ENCODE results near the gene MBIP.

Gene MBIP

DNA sequence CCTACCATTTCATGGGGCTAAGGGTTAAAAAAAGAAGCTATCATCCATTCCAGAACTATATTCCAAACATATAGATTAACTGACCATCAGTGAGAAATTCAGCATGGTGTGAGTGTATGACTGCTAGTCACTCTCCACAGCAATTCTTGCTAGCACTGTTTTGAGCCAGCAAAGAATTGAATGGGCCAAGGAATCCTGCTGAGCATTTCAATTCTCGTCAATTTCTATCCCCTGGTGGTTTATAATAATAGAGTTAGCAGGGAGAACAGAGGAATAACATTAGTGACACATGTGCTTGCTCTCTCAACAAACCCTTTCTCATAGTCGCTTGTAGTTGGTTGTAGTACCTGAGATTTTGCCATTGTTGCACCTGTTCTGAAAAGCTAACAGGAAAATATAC lies 7.2 kb downstream of the MBIP start:
- no peak for DNase-seq

- DNase-seq, result no peak
Measured at GRCh38 chr14:36306836-36307235, 13.6 kb downstream of the MBIP start.

- no peak for DNase-seq
Measured at GRCh38 chr14:36304895-36305294, 15.5 kb downstream of the MBIP start.

DNA sequence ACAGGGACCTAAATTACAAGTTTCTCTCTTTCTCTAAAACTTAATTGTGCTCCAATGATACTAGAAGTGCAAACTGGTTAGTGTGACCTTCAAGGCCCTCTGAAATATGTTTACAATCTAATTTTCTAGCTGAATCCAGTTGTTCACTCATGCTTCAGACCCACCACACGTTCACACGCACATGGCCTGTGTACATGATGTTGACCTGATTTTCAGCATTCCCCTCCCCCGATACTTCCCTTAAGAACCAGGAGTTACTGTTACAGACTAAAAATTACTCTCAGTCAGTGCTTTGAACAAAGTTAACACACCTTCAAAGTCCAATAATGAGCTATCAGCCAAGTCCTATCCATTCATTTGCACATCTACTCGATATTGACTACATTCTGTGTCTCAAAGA lies 16.5 kb downstream of the MBIP start:
- no peak for DNase-seq

DNA sequence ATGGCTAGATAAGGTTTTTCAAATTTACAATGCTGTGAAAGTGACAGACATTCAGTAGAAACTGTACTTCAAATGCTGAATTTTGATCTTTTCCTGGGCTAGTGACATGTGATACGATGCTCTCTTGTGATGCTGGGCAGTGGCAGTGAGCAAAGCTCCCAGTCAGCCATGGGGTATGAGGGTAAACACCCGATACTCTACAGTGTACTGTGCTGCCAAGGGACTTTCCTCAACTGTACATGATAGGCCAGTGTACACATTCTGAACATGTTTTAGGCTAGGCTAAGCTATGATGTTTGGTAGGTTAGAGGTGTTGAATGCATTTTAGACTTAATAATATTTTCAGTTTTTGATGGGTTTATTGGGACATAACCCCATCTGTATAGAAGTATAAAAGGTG lies 17.6 kb downstream of the MBIP start:
- no peak for DNase-seq

- no peak for DNase-seq
Measured at GRCh38 chr14:36301159-36301558, 19.3 kb downstream of the MBIP start.

DNA sequence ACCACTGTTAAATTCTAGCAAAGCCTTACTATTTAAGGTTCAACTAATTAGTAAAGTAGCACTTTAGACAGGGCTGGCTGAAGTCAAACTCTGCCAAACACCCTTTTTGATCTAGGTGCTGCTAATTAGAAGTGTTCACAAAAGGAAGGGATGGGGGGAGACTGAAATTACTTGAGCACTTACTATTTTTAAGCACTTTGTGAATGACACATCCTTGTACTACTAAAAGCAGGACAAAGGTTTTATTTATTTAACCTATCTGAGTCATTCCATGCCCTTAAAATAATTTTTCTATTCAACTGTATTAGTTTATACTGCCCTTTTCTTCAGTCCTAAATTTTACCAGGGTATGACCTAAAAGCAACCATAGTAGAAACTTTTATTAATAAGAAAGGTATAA lies 20.1 kb downstream of the MBIP start:
- no peak for DNase-seq

GRCh38 chr14:36295642-36296627 lies 24.5 kb downstream of the MBIP start:
- no peak for DNase-seq

GRCh38 chr14:36294543-36294942 lies 25.9 kb downstream of the MBIP start:
- DNase-seq, result no peak

DNA sequence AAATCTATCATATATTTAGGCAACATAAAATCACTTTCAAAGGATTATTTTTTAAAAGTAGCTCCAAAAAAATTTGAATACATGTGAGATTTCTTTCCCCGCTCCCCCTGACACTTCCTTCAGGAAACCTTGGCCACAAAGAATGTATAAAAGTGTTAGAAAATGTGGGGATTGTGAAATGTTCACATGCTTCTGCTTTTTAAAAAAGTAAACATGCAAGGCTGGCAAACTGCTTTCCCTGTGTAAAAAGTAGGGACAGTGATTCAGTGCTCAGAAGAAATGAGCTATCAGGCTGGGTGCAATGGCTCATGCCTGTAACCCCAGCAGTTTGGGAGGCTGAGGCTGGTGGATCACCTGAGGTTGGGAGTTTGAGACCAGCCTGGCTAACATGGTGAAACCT lies 26.6 kb downstream of the MBIP start:
- no peak for DNase-seq

DNA sequence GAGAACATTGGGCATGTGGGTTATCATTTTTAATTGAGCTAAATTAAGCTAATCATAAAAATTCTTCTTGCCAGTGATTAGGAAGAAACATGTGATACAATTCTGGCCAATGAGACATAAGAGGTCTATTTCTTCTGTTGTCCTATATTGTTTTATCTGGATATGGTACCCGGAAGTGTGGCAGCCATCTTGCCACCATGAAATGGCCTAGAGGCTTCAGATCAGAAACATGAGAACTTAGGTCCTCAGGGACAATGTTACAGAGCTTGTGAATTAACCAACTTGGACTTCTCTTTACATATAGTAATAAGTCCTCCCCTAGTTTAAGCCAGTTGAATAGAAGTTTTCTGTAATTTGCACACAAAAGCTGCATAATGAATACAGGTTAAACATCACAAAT lies 30.5 kb downstream of the MBIP start:
- DNase-seq, result no peak

DNA sequence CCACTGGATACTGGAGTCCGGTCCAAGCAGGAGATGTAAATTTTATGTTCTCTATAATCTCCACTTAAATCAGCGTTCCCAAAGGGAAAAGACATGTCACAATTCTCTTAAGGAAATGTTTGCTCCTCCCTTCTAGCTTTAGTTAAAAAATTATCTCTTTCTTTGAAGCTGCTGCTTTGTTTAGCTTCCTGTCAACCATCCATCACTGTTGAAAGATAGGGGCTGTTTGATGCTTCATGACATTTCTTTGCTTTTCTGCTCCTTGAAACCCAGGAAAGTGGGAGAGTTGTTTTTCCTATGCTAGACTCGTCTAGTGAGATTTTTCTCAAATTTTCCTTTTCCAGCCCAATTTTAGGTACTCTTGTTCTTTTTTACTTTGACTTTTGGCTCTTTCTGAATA lies 31.9 kb downstream of the MBIP start:
- no peak for DNase-seq

DNA sequence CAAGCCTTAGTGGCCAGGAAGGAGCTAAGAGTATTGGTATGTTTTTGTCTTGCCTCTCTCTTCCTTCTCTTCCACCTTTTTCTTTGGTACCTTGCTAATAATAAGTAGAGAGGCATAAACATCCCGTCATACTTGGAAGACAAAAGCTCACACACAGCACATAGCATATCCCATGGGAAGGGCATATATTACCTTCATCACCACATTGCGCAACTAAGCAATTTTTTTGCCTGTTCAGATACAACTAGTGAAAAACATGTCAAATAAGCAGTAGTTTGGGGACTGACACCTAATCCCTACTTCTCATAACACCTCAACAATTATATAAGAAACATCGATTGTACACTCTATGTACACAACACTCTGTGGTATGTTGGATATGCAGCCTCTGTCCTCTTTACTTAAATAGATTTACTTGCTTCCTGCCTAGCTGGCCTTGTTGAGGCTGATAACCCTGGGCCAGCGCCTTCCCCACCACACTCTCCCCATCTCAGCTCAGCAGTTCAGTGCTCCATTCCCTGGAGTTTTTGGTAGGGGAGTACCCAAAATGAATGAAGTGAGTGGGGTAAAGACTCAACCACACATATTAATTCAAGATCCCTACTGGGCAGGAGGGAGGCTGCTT lies 35.4 kb downstream of the MBIP start:
- DNase-seq, result no peak

- no peak for DNase-seq
Measured at GRCh38 chr14:36281309-36281708, 39.1 kb downstream of the MBIP start.

GRCh38 chr14:36279306-36280190 lies 40.9 kb downstream of the MBIP start:
- DNase-seq, result peak; percentile 54

- DNase-seq, result no peak
Measured at GRCh38 chr14:36275741-36276140, 44.7 kb downstream of the MBIP start.

DNA sequence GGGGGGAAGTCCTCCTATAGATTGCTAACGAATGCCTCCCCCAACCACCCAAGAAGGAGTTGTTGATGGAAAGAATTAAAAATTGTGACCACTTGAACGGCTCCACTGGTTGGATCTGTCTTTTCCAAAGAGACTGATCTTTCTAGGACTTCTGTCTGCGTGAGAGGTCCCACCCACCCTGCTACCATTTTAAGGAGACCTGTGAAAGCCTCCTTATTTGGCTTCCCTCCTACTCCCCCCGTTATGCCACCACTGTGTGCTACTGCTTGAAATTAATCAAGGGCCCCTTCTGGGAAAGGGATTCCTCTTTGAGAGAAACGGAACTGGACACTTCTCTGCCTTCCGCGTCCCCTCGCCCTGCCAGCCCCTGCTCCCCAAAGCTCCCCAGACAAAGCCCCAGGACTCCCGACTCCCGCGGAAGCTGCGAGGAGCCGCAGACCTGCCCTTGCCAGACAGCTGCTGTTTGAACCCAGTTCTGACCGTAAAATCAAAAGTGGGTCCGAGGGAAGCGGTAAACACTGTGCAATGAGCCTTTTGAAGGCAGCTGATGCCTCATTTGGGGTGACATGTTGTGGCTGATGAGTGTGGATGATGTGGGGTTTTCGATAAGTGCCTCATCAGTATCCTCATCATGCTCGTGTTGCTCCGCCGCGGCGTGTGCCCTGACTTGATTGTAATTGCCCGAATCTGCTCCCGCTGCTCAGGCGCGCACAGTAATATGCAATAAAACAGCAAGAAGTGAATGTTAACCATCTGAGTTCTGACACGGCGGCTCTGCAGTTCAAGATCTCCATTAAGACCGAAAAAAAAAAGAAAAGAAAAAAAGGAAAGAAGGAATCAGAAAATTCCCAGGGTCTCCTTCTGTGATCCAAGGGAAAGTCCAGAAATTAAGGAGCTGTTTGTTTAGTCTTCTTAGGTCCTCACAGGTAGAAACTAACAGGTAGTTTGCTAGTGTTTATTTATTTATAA lies 48.2 kb downstream of the MBIP start:
- DNase-seq, result peak; percentile 72

DNA sequence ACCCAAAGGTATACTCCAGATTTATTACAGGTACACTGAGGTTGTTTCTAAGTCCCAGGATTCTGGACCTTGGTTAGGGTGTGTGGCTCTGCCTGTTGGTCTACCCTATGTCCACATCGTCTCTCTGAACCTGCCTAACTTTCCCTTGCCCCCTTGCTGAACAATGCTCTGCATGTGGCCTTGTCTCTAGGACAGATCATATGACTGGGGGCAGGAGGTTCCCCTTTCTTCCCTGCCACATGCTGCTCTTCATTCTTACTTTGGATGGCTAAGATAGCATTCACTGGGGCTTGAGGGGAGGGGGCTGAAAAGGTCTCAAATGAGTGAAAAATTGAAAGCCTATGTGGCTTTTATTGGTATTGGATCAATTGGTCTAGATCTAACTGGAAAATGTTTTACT lies 49.2 kb downstream of the MBIP start:
- DNase-seq, result no peak

- DNase-seq, result no peak
Measured at GRCh38 chr14:36270191-36270590, 50.2 kb downstream of the MBIP start.

DNA sequence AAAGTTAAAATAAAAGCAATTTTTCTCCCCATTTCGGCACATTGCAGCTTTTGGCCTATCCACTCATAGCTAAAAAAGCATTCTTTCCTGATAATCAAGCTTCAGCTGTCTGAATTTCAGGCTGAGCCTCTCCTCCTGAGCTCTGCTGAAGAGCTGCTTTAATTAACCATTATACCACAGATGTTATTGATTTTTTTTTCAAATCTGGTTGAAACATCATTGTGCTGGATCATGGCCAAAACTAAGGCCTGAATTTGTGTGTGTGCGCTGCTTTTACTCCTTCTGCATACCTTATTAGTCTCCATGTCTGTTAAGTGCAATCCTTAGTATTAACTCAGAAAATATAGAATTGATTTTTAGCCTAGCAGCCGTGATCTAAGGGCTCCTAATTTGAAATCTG lies 52.3 kb downstream of the MBIP start:
- peak; percentile 46 for DNase-seq

GRCh38 chr14:36264595-36264994 lies 55.8 kb downstream of the MBIP start:
- no peak for DNase-seq

DNA sequence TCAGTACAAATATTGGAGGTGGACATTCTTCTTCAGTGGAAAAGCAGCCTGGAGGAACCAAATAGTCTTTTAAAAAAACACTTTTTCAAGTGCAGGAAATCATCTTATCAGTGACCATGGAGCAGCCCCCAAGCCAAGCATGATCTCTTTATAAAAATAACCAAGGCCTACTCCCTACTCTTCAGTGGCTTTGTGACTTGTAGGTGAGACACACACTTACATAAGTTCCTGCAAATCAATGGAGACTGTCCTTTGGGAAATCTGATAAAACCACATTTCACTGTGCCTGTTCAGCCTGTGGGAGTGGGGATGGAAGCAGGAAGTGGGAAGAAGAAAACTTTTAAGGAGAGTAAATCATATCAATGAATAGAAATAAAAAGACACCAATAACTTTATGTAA lies 56.3 kb downstream of the MBIP start:
- no peak for DNase-seq

Data from retina (tissue), 1 donor.